HL-60 (cell line): ENCODE results near the gene CPTP.

Source experiments
- DNase-seq, 2 experiments: peaks; one replicate each; pipeline ENCODE4 v3.0.0-alpha.2; 2010 to 2020; ENCODE audit warnings: low read depth in 1 of 2, low spot score in 1 of 2
- H3K27ac ChIP-seq: fragments of 250-450 bp; sonication (Bioruptor Pico); replicated peaks from 2 replicates; pipeline ENCODE4 v1.5.1; 2020; ENCODE audit warnings: mild to moderate bottlenecking, moderate library complexity
- H3K27me3 ChIP-seq: fragments of 250-450 bp; sonication (Bioruptor Pico); 2 replicates; pipeline ENCODE4 v1.5.1; 2021; ENCODE audit warnings: mild to moderate bottlenecking, moderate library complexity; ENCODE audit not compliant: insufficient read depth, poor library complexity, severe bottlenecking
- H3K4me3 ChIP-seq: replicated peaks from 2 replicates; pipeline ENCODE4 v1.5.1; 2011; ENCODE audit warnings: mild to moderate bottlenecking, control low read depth, low read length; ENCODE audit not compliant: insufficient read depth
- GABPA ChIP-seq: IDR thresholded peaks from 2 replicates; pipeline ENCODE4 v1.6.1; 2012; ENCODE audit warnings: low read depth
- POLR2AphosphoS5 ChIP-seq: IDR thresholded peaks from 2 replicates; pipeline ENCODE4 v1.6.1; 2012; ENCODE audit warnings: low read depth
- SPI1 ChIP-seq: IDR thresholded peaks from 2 replicates; pipeline ENCODE4 v1.6.1; 2012; ENCODE audit warnings: low read depth, mild to moderate bottlenecking, borderline replicate concordance
- TF ChIP-seq, protein P1 (sequence below): IDR thresholded peaks from 2 replicates; pipeline ENCODE4 v1.6.1; 2012; ENCODE audit warnings: low read depth; ENCODE audit not compliant: insufficient replicate concordance
- TF ChIP-seq, protein P2 (sequence below): IDR thresholded peaks from one replicate; pipeline ENCODE4 v1.5.1; 2011; ENCODE audit warnings: low read length, control low read depth, inconsistent platforms; ENCODE audit not compliant: insufficient read depth

Gene CPTP

DNA sequence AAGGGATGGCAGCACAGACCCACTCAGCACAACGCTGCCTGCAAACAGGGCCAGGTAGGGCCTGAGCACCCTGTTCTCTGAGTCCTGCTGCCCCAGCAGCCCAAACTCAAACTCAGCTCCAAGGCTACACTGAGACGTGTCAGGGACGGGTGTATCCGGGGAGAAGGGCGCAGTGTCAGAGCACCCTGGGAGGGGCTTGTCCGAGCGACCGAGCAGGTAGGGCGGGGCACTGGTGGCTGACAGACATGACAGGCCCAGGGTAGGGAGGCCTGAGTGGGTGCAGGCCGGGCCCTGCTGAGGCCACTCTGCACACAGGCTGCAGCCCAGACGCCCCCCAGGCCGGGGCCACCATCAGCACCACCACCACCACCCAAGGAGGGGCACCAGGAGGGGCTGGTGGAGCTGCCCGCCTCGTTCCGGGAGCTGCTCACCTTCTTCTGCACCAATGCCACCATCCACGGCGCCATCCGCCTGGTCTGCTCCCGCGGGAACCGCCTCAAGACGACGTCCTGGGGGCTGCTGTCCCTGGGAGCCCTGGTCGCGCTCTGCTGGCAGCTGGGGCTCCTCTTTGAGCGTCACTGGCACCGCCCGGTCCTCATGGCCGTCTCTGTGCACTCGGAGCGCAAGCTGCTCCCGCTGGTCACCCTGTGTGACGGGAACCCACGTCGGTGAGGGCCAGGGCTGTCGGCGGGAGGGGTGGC lies 38.8 kb upstream of the CPTP start:
- Histone ChIP-seq H3K27ac (no peak overlapping the region), H3K4me3 (no peak overlapping the region), H3K27me3 (no peaks in the 10 kb centered on the region)
- TF ChIP-seq, protein P1, sequence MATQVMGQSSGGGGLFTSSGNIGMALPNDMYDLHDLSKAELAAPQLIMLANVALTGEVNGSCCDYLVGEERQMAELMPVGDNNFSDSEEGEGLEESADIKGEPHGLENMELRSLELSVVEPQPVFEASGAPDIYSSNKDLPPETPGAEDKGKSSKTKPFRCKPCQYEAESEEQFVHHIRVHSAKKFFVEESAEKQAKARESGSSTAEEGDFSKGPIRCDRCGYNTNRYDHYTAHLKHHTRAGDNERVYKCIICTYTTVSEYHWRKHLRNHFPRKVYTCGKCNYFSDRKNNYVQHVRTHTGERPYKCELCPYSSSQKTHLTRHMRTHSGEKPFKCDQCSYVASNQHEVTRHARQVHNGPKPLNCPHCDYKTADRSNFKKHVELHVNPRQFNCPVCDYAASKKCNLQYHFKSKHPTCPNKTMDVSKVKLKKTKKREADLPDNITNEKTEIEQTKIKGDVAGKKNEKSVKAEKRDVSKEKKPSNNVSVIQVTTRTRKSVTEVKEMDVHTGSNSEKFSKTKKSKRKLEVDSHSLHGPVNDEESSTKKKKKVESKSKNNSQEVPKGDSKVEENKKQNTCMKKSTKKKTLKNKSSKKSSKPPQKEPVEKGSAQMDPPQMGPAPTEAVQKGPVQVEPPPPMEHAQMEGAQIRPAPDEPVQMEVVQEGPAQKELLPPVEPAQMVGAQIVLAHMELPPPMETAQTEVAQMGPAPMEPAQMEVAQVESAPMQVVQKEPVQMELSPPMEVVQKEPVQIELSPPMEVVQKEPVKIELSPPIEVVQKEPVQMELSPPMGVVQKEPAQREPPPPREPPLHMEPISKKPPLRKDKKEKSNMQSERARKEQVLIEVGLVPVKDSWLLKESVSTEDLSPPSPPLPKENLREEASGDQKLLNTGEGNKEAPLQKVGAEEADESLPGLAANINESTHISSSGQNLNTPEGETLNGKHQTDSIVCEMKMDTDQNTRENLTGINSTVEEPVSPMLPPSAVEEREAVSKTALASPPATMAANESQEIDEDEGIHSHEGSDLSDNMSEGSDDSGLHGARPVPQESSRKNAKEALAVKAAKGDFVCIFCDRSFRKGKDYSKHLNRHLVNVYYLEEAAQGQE: no peak
- TF ChIP-seq, protein P2, sequence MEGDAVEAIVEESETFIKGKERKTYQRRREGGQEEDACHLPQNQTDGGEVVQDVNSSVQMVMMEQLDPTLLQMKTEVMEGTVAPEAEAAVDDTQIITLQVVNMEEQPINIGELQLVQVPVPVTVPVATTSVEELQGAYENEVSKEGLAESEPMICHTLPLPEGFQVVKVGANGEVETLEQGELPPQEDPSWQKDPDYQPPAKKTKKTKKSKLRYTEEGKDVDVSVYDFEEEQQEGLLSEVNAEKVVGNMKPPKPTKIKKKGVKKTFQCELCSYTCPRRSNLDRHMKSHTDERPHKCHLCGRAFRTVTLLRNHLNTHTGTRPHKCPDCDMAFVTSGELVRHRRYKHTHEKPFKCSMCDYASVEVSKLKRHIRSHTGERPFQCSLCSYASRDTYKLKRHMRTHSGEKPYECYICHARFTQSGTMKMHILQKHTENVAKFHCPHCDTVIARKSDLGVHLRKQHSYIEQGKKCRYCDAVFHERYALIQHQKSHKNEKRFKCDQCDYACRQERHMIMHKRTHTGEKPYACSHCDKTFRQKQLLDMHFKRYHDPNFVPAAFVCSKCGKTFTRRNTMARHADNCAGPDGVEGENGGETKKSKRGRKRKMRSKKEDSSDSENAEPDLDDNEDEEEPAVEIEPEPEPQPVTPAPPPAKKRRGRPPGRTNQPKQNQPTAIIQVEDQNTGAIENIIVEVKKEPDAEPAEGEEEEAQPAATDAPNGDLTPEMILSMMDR: no peak
- TF ChIP-seq GABPA: no peak
- no peak for TF ChIP-seq SPI1
- TF ChIP-seq POLR2AphosphoS5: no peak
- no peak for DNase-seq

DNA sequence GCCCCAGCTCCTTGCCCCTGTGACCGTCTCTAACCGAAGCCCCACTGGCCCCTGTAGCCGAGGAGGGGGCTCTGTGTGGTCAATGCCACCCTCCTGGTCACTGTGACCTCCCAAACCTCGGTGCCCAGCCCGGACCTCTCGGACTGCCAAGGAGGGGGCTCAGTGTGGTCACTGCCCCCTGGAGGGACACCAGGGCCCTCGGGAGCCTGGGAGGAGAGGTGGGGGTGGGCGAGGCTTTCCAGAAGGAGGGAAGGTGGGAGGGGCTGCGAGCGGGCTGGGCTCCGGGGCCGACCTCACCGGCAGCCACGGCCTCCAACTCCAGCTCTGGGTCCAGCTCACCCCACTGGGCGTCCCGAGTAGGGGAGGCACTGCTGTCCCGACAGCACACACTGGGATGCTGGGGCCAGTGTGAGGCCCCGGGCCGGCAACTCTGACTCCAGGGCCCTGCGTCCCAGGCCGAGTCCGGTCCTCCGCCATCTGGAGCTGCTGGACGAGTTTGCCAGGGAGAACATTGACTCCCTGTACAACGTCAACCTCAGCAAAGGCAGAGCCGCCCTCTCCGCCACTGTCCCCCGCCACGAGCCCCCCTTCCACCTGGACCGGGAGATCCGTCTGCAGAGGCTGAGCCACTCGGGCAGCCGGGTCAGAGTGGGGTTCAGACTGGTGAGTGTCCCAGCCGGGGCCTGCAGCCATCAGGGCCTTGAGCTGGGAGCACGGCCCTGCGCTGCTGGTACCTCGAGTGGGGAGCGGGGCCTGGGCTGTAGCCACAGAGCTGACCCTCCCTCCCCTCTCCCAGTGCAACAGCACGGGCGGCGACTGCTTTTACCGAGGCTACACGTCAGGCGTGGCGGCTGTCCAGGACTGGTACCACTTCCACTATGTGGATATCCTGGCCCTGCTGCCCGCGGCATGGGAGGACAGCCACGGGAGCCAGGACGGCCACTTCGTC lies 38.0 kb upstream of the CPTP start:
- TF ChIP-seq, protein P2: no peak
- TF ChIP-seq, protein P1: no peak
- TF ChIP-seq GABPA (no peak), POLR2AphosphoS5 (no peak), SPI1 (no peak)
- H3K27ac ChIP-seq: no peak overlapping the region
- no peak for DNase-seq

DNA sequence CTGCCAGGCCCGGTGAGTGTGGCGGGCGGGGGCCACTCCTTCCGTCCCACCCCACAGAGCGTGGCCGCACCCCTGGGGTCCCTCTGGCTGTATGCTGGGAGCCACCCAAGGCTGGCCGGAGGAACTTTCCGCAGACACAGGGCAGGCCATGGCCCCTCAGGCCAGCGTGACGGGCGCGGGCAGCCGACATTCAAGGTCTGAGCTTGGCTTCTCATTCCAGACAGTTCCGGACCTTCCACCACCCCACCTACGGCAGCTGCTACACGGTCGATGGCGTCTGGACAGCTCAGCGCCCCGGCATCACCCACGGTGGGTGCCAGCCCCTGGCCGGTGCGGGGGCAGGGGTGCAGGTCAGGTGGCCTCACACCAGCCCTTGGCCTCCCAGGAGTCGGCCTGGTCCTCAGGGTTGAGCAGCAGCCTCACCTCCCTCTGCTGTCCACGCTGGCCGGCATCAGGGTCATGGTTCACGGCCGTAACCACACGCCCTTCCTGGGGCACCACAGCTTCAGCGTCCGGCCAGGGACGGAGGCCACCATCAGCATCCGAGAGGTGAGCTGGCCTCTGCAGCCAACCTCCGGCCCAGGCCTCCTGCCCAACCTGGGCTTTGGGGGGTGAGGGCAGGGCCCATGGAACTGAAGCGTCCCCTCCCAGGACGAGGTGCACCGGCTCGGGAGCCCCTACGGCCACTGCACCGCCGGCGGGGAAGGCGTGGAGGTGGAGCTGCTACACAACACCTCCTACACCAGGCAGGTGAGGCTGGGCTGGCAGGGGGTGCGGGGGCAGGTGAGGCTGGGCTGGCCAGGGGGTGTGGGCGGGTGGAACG lies 37.1 kb upstream of the CPTP start:
- no peak for TF ChIP-seq GABPA
- TF ChIP-seq, protein P2: no peak
- no peak for TF ChIP-seq POLR2AphosphoS5
- TF ChIP-seq, protein P1: no peak
- TF ChIP-seq SPI1: no peak
- Histone ChIP-seq H3K27me3 (no peaks in the 10 kb centered on the region), H3K27ac (no peak overlapping the region), H3K4me3 (no peak overlapping the region)
- no peak for DNase-seq

More for the DNA sequence above, 38.0 kb upstream of the CPTP start:
- Histone ChIP-seq H3K27me3 (no peaks in the 10 kb centered on the region), H3K4me3 (no peak overlapping the region)
